Activated CD4-positive, alpha-beta T cell treated with anti-CD3 and anti-CD28 coated beads for 24 hours (primary cell): ENCODE data around the gene RNF175.

ENCODE experiments used
- DNase-seq, 2 donors: peaks; one replicate each; pipeline ENCODE4 v3.0.0-alpha.2; 2020; ENCODE audit warnings: low read depth in 2 of 2

The RNF175 gene

DNA sequence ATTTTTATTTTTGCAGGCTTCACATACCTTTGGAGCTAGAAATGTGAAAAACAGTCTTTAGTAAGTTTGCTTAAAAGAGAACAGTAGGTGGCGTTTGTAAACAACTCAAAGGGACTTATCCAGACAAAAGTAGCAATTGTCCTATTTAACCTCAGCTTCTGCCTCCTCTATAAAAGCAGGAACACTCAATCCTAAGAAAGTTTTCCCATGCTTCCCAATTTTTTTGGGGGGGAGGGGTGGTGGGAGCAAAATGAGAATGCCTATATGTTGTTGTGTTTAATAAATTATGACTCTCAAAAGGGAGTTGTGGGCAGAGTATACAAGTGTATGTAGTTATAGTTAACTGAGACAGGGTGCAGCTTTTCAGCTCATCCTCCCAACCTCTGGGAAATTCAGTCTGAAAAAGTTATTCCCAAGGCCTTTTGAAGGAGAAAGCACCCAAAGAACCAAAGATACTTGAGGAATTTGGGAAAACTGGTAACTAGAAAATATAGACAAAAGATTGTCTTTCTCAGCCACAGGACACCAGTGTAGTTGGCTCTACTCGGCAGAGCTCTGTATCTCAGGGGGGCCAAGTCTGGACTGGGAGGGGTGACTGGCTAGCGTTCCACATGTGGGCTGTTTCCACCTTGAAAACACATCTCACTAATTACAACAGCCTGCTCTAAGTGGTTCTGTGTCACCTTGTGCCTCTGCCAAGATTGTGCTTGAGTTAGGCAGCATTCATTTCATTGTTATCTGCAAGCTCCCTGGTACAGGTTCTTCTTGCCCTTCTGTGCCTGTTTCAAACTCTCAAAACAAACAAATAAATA, 26.3 kb upstream of the RNF175 start:
- no peak for DNase-seq

- DNase-seq = no peak
Observed at GRCh38 chr4:153784166-153784699, 24.4 kb upstream of the RNF175 start.

- DNase-seq = no peak
Observed at GRCh38 chr4:153782581-153782980, 22.8 kb upstream of the RNF175 start.

DNA sequence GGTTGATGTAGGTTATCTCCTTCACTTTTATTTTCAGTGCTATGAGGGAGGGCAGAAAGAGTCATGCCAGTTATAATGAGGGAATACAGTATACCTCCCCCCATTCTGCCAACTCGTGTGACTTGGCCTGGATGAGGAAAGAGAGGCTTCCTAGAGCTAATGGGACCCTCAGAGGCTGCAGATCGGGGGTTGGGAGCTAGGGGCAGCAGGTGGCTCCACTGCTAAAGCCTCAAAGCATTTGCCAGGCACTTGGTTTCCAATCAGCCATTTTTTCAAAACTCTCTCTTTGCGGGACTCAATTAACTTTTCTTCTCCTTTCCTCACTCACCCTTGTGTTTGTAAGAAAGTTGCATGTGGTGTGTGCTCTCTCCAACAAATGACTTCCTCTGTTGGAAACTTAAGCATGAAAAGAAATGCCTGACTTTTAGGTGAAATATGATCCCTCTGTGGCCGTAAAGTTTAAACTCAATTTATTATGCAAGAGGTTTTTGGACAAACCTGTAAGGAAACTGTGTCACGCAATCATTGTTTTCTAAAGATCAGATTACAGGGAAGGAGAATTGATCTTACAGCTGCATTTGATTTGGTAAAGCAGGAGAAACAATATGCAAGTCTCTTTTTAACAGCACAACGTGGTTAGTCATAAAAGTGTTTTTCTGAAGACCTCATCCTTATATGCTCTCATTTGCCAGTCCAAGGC, 22.0 kb upstream of the RNF175 start:
- DNase-seq = no peak

DNA sequence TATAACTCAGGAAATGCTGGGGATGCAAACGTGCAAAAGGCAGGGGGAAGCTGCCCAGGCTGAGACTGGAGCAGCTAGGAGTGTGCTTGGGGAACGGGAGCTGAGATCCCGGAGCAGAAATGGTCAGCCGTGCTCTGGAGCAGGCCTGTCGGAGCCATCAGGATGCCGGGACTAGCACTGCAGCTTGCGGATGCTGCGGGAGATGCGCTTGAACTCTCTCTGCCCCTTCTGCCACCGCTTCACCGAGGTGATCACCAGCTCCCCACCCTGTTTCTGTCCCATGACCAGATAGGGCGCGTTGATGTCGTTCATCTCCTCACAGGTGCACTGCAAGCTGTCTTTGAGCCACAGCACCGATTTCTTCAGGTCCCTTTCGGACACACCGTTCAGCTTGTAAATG, 21.5 kb upstream of the RNF175 start:
- no peak for DNase-seq

DNA sequence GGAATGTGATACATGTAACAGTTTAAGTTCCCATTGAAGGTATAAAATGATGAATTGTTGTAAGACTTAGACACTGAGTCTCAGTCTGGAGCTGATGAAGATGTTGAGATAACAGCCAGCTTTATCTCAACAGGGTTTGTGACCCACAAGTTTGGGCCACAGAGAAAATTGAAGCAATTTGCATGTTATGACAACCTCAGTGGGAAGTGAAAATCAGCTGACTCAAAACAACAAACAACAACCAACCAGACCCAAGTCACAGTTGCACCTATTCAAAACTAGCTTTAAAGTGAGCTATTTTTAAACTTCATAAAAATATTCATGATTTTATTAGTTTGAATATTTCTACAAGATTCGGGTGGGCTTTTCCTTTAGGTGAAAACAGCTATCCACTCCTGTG, 21.1 kb upstream of the RNF175 start:
- DNase-seq = no peak

DNA sequence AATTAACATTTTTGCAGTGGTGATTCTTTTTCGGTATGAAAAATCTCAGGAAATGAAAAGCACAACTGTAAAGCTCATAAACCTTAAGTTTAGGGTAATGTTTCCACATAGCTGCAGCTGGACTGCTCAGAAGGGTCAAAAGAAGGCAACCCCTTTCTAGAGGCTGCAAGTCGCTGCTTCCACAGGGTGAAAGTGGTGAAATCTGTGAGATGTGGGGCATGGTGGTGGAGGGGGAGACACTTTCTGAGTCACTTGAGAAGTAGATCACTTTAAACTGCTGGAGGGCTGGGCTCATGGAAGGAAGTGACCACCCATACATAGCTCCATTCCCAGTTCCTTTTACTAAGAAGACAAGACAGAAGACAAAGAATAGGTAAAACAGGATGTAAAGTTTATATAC, 20.4 kb upstream of the RNF175 start:
- no peak for DNase-seq

GRCh38 chr4:153778383-153778782, 18.6 kb upstream of the RNF175 start:
- DNase-seq = no peak

GRCh38 chr4:153777421-153777820, 17.6 kb upstream of the RNF175 start:
- DNase-seq = no peak

DNA sequence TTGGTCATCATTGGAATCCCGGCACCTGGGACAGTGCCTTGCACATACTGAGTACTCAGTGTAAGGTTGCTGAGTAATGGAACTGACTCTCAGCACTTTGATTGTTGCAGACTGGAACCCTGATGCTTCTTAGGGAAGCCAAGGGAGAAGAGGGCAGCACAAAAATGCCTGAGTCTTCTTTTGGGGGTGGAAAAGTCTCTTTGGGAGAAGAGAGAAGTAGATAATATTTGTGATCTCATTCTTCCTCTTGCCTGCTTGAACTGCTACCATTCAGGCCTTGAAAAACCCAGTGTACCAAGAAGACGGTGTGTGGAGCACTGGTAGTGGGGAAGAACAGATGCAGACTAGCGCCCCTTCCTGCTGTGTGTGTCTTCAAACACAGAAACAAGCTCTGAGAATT, 16.8 kb upstream of the RNF175 start:
- DNase-seq = no peak

GRCh38 chr4:153773236-153773690, 13.4 kb upstream of the RNF175 start:
- DNase-seq = no peak

DNA sequence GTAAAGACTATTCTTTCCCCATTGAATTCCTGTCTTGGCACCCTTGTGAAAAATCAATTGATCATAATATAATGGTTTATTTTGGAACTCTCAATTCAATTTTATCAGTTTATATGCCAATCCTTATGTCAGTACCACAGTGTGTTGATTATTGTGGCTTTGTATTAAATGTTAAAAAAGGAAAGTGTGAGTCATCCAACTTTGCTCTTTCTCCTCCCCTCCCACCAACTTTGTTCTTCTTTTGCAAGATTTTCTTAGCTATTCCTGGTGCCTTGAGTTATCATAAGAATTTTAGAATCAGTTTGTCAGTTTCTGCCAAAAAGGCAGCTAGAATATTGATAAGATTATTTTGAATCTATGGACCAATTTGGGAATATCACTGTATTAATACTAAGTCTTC, 11.2 kb upstream of the RNF175 start:
- no peak for DNase-seq

DNA sequence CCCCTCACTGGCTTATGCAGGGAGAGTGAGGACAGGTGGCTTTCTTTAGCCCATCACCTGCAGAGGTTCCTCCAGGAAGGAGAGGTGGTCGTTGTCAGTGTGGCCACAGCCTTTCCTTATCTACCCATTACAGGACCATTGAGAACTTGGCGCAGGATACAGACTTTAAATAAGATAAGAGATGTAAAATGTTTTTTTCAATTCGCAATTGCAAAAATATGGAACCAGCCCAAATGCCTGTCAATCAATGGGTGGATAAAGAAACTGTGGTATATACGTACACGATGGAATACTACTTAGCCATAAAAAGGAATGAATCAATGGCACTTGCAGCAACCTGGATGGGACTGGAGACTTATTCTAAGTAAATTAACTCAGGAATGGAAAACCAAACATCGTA, 6.9 kb upstream of the RNF175 start:
- DNase-seq = no peak

GRCh38 chr4:153765894-153766293, 6.1 kb upstream of the RNF175 start:
- no peak for DNase-seq

GRCh38 chr4:153764601-153765368, 5.0 kb upstream of the RNF175 start:
- DNase-seq = no peak

DNA sequence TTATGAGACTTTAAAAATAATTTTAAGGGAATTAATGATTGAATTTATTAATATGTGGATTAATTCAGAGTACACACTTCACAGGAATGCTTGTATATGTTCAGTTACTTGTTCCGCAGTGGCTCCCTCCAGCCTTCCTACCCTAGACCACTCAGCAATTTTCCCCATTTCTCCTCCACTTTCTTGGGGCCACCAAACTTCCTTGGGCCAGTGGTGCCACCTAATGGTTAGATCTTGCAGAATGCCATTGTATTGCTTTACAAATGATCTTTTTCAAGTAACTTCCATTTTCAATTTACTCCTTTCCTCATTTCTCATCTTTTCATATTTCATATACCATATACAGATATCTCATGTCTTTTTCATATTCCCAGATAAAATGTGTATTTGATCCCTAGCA, 3.6 kb upstream of the RNF175 start:
- DNase-seq = no peak

DNA sequence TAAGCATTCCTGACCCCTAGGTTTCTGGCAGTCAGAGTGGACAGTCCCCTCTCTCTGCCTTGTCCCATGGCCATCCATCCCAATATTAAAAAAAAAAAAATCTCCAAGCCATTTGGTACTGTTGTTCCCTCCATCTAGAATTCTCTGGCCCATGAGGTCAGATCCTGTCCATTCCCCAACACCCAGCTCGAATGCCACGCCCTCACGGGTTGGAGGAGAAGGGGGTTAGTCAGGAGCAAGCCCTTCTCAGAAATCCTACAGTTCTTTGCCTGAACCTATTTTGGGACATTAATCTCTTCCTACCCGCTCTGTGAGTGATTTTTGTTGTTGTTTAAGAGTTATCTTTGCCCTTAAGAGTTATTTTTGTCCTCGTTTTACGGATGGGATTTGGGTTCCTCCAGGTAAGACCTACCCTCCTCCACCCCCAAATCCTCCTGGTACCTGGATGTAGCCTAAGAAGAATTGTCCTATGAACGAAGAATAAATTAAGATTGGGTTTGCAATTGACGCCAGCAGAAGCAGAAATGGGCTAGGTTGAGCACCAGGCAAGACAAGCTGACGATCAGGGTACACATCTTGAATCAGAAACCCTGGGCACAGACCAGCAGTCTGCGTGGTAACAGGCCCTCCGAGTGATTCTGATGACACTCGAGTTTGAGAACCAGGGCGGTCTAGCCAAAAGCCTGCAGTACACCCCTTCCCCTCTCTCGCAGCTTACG, 977 bp downstream of the RNF175 start:
- no peak for DNase-seq

DNA sequence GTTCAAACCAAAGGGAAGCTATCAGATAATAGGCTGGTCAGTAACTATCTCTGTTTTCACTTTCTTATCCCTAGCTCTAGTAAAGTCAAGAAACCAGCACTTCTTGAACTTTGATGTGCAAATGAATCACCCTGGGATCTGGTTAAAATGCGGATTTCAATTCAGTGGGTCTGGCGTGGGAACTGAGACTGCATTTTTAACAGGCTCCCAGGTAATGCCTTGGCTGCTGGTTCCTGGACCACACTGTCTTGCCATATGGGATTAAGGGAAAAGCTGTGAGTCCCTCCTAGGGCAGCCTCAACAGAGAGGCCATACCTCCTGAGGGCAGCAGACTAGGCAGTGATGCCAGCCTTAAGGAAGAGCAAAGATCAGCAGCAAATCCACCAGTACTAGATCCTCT, 1.7 kb downstream of the RNF175 start:
- no peak for DNase-seq

DNA sequence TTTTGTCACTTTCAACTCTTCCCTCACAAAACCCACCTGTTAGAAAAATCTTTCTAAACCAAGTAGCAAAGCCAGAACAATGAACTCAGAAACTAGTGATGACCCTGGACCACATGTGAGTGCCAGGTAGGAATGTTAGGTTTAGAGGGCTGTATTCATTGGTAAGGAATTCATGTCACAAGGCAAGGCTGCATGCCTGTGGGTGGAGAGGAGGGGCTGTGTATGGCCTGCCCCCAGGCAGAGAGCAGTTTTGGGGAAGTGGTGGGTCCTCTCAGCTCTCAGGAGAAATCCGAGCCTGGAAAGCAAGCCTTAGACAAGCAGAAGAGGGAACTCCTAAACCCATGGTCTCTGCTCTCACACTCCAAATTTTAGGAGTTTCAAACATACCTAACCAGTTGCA, 2.4 kb downstream of the RNF175 start:
- no peak for DNase-seq

- no peak for DNase-seq
Observed at GRCh38 chr4:153755186-153755585, 4.6 kb downstream of the RNF175 start.

DNA sequence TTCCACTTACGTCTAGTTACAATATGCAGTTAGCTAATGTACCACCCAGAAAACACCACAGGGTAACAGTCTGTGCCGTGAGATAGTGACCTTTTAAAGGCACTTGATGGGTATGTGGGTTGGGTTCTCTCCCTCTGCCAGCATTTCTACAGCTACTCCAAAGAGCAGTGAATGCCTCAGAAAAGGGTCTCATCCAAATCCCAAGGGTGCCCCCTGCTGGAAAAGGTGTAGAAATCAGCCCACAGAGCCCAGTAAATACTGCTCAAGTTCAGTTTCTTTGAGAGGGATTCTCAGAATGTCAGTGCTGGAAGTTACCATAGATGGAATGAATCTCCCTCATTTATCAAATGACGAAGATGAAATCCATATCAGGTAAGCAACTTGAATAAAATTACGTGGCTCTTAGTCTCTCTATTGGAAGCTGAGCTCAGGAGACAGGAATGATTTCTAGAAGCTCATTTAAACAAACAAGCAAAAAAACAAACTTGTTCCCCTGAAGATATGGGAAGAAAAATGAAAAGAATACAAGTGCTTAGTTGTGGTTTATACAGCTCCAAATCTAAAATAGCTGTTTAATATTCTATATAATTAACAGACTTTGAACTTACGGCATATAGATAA, 9.5 kb downstream of the RNF175 start:
- DNase-seq = peak; percentile 45 to 54
